CD4-positive, alpha-beta T cell treated with Interleukin-17A for 1 hour (primary cell): ENCODE measurements around the gene PAQR8.
A peak's percentile ranks its signal among the peaks of the same experiment; 100 is the strongest.
"Not testable (repeated sequence)": the region's sequence is repeated elsewhere in the genome, so short reads cannot be mapped to it uniquely, and the experiment has no call there.

Source experiments
- DNase-seq: peaks from one replicate; pipeline ENCODE4 v3.0.0-alpha.2; 2020

PAQR8 gene

DNA sequence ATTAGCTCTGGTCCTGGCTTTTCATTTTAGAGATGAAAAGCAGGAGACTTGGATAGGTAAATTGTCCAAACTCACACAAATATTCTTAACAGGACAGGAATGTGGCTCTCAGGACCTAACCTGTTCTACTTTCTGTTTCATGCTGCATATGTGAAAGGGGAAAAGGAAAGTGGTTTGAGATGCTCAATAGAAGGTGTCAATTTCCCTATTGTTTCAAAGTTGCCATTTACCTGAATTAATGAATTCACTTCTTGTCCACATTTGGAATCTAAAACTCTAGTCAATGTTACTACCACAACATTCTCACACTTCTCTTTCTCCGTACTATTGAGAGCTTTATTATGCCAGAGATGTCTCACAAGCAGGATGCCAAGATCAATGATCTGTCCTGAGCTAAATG, 53.4 kb downstream of the PAQR8 start:
- no peak for DNase-seq

DNA sequence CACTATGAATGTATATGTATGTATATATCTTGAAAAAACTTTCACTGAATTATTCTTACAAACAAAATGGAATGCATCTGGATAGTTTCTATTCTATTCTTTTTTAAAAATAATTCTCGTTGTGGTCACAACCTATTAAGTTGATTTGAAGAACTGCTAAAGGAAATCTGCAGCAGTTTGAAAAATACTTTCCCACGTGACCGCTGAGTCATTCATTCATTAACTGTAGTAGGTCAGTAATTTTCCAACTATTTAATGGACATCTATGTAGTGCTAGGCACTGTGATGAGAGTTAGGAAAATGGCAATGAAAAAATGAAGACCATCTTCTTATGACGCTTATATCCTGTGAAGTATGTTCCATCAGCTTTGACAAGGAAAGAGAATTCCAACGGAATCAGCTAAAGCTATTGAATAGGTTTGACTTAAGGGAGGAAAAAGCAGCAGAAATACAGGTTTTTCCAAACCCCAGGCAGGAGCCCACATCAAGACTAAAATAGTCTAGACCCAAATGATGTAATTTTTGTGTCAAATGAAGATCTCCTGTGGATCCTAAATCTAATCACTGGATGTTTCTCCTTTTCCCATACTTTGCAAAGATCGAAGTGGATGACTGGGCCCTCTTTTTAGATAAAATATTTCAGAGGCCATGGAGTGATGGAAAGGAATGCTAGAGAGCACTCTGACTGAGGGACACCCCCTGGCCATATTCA, 54.1 kb downstream of the PAQR8 start:
- DNase-seq, result no peak

DNA sequence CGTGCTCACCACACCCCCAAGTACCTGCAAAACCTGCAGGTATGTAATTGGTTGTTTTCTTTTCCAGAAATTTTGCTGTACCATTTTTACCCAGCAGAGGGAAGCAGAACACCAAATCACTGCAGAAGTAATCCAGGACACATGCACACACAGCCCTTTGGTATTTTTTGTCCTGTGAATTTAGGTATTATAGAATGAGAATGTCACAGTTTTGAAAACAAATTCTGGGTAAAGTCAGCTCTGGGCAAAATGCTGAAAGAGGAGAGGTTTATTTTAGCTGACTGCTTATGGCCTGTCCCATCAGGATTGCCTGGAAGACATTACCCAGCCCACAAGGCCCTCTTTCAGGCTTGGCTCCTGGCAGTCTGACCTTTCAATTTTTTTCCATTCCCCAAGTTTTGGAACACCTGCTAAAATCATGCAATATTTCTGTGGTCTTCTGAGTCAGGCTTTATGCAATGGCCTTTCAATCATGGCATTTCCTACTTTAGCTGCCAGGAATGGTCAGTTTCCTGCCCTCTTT, 54.7 kb downstream of the PAQR8 start:
- DNase-seq, result peak; percentile 86

DNA sequence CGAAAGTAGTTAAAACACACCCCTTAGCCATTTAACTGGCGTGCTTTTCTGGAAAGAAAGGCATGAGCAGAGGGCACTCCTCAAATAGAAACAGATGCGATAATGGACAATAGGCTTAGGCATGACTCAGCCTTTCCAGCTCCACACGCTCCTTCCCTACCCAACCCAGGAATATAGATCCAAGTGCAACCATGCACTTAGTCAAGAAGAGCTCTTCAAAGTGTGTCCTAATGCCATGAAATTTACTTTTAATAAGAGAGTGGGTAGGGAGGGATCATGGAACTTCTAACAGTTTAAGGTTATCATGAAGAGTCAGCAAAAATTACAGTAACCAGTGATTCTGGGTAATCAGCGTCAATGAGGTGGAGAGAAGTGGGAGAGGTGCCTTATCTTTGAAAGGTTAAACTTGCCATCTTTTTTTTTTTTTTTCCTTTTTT, 55.7 kb downstream of the PAQR8 start:
- DNase-seq, result no peak

DNA sequence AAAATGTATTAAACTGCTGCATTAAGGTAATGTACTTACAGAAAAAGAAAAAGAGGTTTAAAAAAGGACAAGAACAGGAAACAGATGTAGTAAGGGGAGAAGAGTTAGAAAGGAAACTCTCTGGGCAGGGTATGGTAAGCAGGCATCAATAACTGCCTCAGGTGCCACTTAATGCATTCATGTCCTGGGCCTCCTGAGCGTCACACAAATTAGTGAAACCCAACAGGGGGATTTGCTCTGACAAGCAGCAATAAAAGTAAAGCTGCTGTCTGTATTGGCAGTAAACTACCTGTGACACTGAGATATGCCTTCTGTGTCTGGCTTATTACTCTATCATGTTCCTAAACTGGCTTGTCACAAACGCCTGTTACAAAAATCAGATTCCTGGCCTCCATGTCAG, 56.7 kb downstream of the PAQR8 start:
- DNase-seq, result no peak

DNA sequence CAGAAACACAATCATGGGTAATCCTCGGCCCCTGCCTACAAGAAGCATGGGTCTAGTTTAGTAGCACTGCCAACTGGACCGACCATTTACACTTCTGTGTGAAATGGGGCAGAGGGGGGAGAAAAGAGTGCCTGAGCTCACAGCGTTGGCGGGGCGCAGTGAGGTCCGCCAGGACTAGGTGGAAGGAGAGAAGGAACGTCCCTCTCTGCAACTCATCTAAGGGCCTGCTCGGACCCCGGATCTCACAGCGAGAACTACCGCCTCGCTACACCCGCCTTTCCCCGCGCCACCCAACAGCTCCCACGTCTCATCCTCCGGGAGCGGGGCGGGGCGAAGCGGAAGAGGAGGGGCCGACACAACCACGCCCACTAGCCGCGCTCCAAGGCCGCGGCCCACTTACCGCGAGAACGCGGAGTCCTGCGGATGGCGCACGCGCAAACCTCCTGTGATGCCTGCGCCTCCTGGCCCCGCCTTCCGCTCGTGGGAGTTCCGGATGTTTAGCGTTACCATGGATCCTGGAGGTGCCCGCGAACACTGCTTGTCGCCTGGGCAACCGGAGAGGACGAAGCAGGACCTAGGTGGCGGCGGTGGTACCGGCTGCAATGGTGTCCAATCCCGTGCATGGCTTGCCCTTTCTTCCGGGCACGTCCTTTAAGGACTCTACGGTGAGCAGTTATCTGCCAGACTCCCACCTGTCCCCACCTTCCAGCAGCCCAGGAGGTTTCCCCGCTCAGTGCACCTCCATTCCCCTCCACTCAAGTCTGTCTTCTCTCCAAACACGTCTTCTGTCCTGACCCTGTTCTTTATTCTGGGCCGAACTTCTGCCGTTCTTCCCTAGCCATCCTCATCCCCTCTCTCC, 58.1 kb downstream of the PAQR8 start, which contains the start of gene EFHC1:
Gene EFHC1, plus strand, starts transcription at position 534 of the 859 bp plus-strand sequence. Its CDS starts 69 bp downstream, at position 603.
- DNase-seq, result peak; percentile 98

DNA sequence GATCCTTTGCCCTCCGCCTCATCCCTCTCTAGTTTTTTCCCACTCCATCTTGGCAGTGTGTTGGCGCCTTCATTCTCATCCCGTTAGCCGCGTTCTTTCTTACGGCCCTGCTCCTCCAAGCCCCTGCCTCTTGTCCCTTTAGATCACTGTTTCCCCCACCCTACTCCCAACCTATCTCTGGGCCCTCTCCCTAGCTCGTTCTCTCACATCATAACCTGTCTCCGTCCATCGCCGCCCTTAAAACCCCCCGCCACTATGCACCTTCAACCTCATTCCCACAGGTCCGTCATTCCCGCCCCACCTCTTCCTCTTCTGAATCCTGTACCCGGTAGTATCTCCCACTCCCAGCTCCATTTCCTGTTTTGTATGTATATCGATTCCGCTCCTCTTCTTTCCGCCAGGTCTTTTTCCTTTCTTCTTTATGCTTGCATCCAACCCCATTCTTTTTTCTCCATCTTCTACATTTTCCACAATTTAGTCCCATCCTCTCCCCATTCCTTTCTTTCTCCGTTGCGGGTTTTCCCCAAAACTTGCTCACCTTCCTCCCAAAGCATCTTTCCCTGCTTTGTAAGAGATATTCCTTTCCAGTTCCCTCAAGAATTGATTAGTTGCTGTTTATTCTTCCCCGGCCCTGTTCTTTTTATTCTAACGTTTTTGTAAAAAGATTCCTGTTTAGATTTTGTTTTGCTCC, 58.9 kb downstream of the PAQR8 start:
- no peak for DNase-seq

DNA sequence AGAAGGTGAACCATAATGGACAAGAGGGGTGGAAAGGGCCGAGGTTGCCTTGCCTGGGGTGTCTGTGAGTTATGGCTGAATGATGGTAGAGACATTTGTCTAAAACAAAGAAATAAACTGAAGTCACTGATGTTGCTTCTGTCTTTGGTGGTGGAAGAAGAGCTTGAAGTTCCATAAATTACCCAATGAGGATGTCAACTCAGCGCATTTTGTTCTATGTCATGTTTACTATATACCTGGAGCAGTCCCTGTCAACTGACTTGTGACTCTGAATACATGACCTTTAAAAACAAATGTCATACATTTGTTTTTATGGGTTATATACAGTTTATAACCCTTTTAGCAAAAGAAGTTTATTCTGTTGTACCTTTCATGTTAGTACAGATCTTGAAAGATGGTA, 60.2 kb downstream of the PAQR8 start:
- no peak for DNase-seq

DNA sequence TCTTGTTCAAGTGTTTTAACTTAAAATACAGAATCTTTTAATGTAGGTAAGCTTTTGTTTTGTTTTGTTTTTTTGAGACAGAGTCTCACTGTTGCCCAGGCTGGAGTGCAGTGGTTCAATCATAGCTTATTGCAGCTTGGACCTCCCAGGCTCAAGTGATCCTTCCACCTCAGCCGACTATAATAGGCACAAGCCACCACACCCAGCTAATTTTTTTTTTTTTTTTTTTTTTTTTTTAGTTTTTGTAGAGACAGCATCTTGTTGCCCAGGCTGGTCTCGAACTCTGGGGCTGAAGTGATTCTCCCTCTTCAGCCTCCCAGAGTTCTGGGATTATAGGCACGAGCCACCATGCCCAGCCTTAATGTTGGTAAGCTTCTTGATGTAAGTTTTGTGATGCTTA, 61.5 kb downstream of the PAQR8 start:
- DNase-seq, result no peak

DNA sequence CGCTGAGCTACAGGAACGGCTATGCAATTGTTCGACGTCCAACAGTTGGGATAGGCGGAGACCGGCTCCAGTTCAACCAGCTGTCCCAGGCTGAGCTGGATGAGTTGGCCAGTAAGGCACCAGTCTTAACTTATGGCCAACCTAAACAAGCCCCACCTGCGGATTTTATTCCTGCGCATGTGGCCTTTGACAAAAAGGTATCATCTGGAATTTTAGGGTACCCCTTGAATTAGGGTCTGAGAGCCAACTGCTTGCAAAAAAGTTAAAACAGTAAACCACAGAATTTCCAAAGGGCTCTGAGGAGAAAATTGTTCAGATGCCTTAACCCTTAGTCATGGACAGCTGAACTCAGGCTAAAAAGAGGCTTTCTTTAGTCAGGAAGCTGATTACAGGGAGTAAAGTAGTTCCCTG, 62.0 kb downstream of the PAQR8 start:
- no peak for DNase-seq

DNA sequence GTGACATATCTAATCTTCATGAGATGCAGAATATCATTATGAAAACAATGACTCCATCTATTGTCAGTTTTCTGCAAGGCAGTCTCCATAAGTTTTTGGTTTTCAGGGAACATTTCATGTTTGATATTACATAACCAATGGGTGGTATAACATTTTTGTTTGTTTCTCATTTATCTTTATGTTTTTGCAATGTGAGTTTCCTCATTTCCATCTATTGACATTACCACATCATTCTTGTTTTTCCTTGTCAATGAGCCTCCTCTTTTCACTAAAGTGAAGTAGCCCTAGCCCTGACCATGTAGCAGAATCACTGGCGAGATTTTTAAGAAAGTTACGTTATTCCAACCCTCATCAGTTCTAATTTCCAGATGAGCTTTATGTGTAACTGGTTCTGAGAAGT, 62.6 kb downstream of the PAQR8 start:
- no peak for DNase-seq

DNA sequence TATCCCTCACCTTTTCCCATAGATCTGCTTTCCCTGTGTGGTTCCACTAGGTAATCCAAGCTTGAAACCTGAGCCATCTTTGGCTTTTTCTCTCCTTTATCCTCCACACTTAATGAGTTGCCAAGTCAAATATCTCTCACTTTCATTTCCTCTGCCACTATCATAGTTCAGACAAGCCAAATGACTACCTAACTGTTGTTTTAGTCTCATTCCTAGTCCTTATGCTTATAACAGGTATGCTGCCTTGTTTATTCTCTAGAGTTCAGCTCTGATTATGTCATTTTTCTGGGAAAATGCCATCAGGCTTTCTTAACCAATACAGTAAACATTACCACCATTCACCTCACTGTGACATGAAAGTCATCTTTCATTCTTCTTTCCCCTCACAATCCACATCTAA, 64.7 kb downstream of the PAQR8 start:
- DNase-seq, result no peak

DNA sequence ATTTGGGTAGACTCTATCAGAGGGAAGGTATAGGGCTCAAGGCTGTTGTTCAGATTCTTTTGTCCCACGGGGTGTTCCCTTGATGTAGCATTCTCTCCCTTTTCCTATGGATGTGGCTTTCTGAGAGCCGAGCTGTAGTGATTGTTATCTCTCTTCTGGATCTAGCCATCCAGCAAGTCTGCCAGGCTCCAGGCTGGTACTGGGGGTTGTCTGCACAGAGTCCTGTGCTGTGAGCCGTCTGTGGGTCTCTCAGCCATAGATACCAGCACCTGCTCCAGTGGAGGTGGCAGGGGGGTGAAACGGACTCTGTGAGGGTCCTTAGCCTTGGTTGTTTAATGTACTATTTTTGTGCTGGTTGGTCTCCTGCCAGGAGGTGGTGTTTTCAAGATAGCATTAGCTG, 71.3 kb downstream of the PAQR8 start:
- not testable (repeated sequence) for DNase-seq

DNA sequence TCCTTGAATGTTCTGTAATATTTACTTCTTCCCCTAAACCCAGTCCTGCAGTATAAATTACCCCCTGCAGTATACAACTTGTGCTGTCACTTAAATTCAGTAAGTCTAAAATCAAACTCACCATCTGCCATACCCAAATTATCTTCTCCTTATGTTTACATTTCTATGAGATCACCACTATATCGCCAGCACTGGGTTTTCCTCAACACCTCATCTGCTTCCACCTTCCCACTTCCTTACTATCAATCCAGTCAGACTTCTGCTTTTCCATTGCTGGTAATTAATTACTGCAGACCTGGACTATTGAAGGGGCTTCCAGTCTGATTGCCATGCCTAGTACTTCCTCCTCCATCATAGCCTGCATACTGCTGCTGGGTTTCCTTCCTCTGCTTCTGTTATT, 73.4 kb downstream of the PAQR8 start:
- no peak for DNase-seq

DNA sequence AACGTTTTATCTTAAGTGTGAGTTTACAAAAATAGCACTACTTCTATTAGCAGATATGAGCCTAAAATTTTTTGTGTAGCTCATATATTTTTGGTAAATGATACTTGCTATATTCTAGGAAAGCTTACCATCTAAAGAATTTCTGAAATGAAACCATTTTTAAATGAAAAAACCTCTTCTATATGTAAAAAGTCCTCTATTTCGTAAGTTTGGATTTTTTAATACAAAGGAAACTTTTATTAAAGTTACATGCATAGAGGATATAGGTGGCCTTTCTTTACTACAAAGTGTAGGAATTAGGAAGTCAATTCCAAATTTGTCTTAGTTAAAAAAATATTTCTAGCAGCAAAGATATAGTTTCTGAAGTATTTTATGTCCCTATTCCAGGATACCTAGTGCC, 77.0 kb downstream of the PAQR8 start:
- DNase-seq, result no peak

DNA sequence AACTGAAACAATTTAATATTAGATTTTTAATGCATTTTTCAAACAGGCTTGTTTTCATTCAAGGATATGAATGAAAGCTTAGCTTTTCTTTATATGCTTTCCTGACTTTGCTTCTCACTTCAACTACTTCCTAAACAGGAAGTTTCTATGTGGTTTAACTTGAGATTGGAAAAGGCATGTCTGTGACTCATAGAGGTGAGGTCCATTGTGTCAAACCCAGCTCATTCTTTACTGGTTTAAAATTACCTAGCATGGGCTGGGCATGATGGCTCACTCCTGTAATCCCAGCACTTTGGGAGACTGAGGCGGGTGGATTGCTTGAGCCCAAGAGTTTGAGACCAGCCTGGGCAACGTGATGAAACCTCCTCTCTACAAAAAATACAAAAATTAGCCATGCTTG, 92.6 kb downstream of the PAQR8 start:
- DNase-seq, result no peak

DNA sequence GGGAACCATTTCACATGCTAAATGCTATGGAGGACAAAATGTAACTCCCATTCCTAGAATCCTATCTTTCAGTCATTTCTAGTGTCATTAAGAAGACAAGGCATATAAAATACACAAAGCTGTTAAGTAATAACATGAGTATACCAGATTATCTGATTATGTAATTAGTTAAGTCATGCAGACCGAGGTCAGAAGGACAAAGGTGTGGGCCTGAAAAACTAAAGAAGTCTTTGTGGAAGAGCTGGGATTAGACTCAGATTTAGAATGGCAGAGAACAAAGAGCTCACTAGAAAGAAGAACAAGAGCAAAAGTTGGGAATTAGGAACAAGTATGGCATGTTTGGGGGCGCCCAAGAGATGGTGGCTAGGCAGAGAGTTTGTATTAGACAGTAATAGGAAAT, 95.1 kb downstream of the PAQR8 start:
- DNase-seq, result no peak
